Liver (tissue), 9 donors: ENCODE data around the gene BTG4. TPM values are rescaled to one million over a fixed set of nuclear protein-coding genes. Genes with fewer than 3 reads are reported as not detected.

Experiments
- DNase-seq: peaks from one replicate; pipeline ENCODE4 v3.0.0-alpha.2; 2017; ENCODE audit warnings: low spot score
- H3K27ac ChIP-seq, 2 donors: one replicate each; pipeline ENCODE4 v1.7.0; 2013; ENCODE audit warnings: inconsistent platforms in 2 of 2, low read length in 2 of 2, control low read depth in 1 of 2, low read depth in 1 of 2, mild to moderate bottlenecking in 1 of 2
- H3K27me3 ChIP-seq, 4 donors: one replicate each; pipeline versions ENCODE4 v1.6.1 to v1.7.0; 2013; ENCODE audit warnings: low read length in 3 of 4, inconsistent platforms in 1 of 4, mild to moderate bottlenecking in 1 of 4, moderate library complexity in 1 of 4; ENCODE audit not compliant: control insufficient read depth in 4 of 4, insufficient read depth in 4 of 4
- H3K36me3 ChIP-seq, 4 donors: one replicate each; pipeline versions ENCODE4 v1.6.1 to v1.7.0; 2013; ENCODE audit warnings: low read length in 3 of 4, mild to moderate bottlenecking in 3 of 4, low read depth in 1 of 4, moderate library complexity in 1 of 4; ENCODE audit not compliant: control insufficient read depth in 4 of 4, insufficient read depth in 3 of 4
- H3K4me1 ChIP-seq, 4 donors: one replicate each; pipeline versions ENCODE4 v1.6.1 to v1.7.0; 2013; ENCODE audit warnings: low read length in 3 of 4, mild to moderate bottlenecking in 3 of 4, moderate library complexity in 1 of 4; ENCODE audit not compliant: control insufficient read depth in 4 of 4, insufficient read depth in 4 of 4
- H3K4me3 ChIP-seq, 3 donors: one replicate each; pipeline versions ENCODE4 v1.6.1 to v1.7.0; 2013; ENCODE audit warnings: low read length in 3 of 3, control low read depth in 1 of 3, low read depth in 1 of 3, mild to moderate bottlenecking in 1 of 3
- H3K9ac ChIP-seq, 2 donors: one replicate each; pipeline ENCODE4 v1.7.0; 2013; ENCODE audit warnings: low read length in 2 of 2, mild to moderate bottlenecking in 2 of 2, moderate library complexity in 2 of 2, control low read depth in 1 of 2, low read depth in 1 of 2
- H3K9me3 ChIP-seq, 4 donors: one replicate each; pipeline versions ENCODE4 v1.6.1 to v1.7.0; 2013; ENCODE audit warnings: low read length in 3 of 4; ENCODE audit not compliant: control insufficient read depth in 4 of 4
- EGR1 ChIP-seq, 2 donors: IDR thresholded peaks; 2 replicates each; pipeline ENCODE4 v1.6.1; 2016 to 2018; ENCODE audit warnings: antibody characterized with exemption in 2 of 2, low read depth in 2 of 2
- FOXA1 ChIP-seq: IDR thresholded peaks from 2 replicates; pipeline ENCODE4 v1.6.1; 2016; ENCODE audit warnings: antibody characterized with exemption
- FOXA2 ChIP-seq: IDR thresholded peaks from 2 replicates; pipeline ENCODE4 v1.6.1; 2016; ENCODE audit warnings: antibody characterized with exemption
- GABPA ChIP-seq, 2 donors: IDR thresholded peaks in 1 of 2; conservative IDR thresholded peaks in 1 of 2; 2 replicates each; pipeline ENCODE4 v1.6.1; 2016; ENCODE audit warnings: antibody characterized with exemption in 2 of 2, mild to moderate bottlenecking in 1 of 2, moderate library complexity in 1 of 2
- HNF4A ChIP-seq, 2 donors: conservative IDR thresholded peaks; 2 replicates each; pipeline ENCODE4 v1.6.1; 2016; ENCODE audit warnings: antibody characterized with exemption in 2 of 2, mild to moderate bottlenecking in 2 of 2
- HNF4G ChIP-seq: IDR thresholded peaks from 2 replicates; pipeline ENCODE4 v1.6.1; 2016; ENCODE audit warnings: antibody characterized with exemption
- JUND ChIP-seq, 2 donors: IDR thresholded peaks; 2 replicates each; pipeline ENCODE4 v1.6.1; 2016; ENCODE audit warnings: antibody characterized with exemption in 2 of 2
- NR2F2 ChIP-seq: IDR thresholded peaks from 2 replicates; pipeline ENCODE4 v1.6.1; 2016; ENCODE audit warnings: antibody characterized with exemption
- RAD21 ChIP-seq, 2 donors: IDR thresholded peaks; 2 replicates each; pipeline ENCODE4 v1.6.1; 2016; ENCODE audit warnings: antibody characterized with exemption in 2 of 2, mild to moderate bottlenecking in 2 of 2
- RXRA ChIP-seq, 2 donors: IDR thresholded peaks; 2 replicates each; pipeline ENCODE4 v1.6.1; 2017 to 2018; ENCODE audit warnings: antibody characterized with exemption in 2 of 2, mild to moderate bottlenecking in 1 of 2
- SP1 ChIP-seq: IDR thresholded peaks from 2 replicates; pipeline ENCODE4 v1.6.1; 2018; ENCODE audit warnings: antibody characterized with exemption, mild to moderate bottlenecking
- TAF1 ChIP-seq: conservative IDR thresholded peaks from 2 replicates; pipeline ENCODE4 v1.6.1; 2016; ENCODE audit warnings: antibody characterized with exemption, mild to moderate bottlenecking
- YY1 ChIP-seq: IDR thresholded peaks from 2 replicates; pipeline ENCODE4 v1.6.1; 2016; ENCODE audit warnings: antibody characterized with exemption, mild to moderate bottlenecking
- WGBS: extraction: QIAGEN DNeasy Blood & Tissue Kit; methylation state at CpG from one replicate; pipeline ENCODE4 v1.1.7; 2013; 5-methylcytosine and 5-hydroxymethylcytosine counted together
- polyA plus RNA-seq, 2 donors: library from polyadenylated mRNA; stranded (reverse) in 1 of 2; unstranded in 1 of 2; fragments of 200-250 nt in 1 of 2; fragments of >200 nt in 1 of 2; fragmentation: Nextera tagmentation in 1 of 2; extraction: Ambion mirVana in 1 of 2; gene quantifications; one replicate each; pipeline versions ENCODE4 v1.2.1 to v1.2.3, GENCODE V29; 2013 to 2015
- total RNA-seq, 2 donors: library from RNA; depleted of rRNA; stranded (reverse); fragments of >200 nt; gene quantifications; one replicate each; pipeline ENCODE4 v1.2.3, GENCODE V29; 2014
- TF ChIP-seq, protein P1 (sequence below): IDR thresholded peaks from 2 replicates; pipeline ENCODE4 v1.6.1; 2016; ENCODE audit warnings: antibody characterized with exemption
- TF ChIP-seq, protein P2 (sequence below): fragments of 150-350 bp; IDR thresholded peaks from 2 replicates; pipeline ENCODE4 v1.5.1; 2017; ENCODE audit warnings: improper control_type of control experiment, low read depth, low read length; ENCODE audit not compliant: missing input control
- TF ChIP-seq, protein P3 (sequence below): IDR thresholded peaks from 2 replicates; pipeline ENCODE4 v1.6.1; 2016; ENCODE audit warnings: antibody characterized with exemption, mild to moderate bottlenecking
- TF ChIP-seq, protein P4 (sequence below): IDR thresholded peaks from 2 replicates; pipeline ENCODE4 v1.6.1; 2016; ENCODE audit warnings: antibody characterized with exemption
- TF ChIP-seq, protein P5 (sequence below): IDR thresholded peaks from 2 replicates; pipeline ENCODE4 v1.6.1; 2016; ENCODE audit warnings: antibody characterized with exemption
- donor health status: healthy.
- donor health status: healthy.
- donor health status: healthy.
- donor health status: healthy.
- donor health status: healthy.

Gene BTG4
- total and polyA plus RNA-seq, 4 donors: not detected

DNA sequence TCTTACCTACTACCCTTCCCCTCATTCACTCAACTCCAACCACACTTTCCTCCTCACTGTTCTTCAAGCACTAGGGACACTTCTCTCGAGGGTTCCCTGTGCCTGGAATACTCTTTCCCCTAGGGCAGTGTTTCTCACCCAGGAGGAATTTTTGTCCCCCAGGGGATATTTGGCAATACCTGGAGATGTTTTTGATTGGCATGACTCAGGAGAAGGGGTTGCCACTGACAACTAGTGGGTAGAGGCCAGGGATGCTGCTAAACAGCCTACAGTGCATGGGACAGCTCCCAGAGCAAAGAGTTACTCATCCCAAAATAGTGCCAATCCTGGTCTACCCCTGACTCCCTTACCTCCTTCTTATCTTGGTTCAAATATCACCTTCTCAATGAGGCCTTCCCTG is 40.0 kb downstream of the BTG4 start:
- H3K36me3 ChIP-seq: no peaks in the 10 kb centered on the region
- WGBS: 98% methylated on average over 1 of the region's 1 CpG
- TF ChIP-seq TAF1 (no peak), HNF4G (no peak), RAD21 (IDR thresholded peaks at IDR 0.05) (no peak), EGR1 (IDR thresholded peaks at IDR 0.05; ENCODE audit: low read depth in 2 of 2) (no peak), SP1 (no peak), HNF4A (conservative IDR thresholded peaks at IDR 0.05) (no peak), JUND (IDR thresholded peaks at IDR 0.05) (no peak), RXRA (IDR thresholded peaks at IDR 0.05) (no peak), FOXA1 (no peak), NR2F2 (no peak), GABPA (IDR thresholded peaks at IDR 0.05 in 1 of 2, conservative IDR thresholded peaks at IDR 0.05 in 1 of 2) (no peak), YY1 (no peak)
- TF ChIP-seq, protein P1, sequence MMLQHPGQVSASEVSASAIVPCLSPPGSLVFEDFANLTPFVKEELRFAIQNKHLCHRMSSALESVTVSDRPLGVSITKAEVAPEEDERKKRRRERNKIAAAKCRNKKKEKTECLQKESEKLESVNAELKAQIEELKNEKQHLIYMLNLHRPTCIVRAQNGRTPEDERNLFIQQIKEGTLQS: no peak
- TF ChIP-seq, protein P2, sequence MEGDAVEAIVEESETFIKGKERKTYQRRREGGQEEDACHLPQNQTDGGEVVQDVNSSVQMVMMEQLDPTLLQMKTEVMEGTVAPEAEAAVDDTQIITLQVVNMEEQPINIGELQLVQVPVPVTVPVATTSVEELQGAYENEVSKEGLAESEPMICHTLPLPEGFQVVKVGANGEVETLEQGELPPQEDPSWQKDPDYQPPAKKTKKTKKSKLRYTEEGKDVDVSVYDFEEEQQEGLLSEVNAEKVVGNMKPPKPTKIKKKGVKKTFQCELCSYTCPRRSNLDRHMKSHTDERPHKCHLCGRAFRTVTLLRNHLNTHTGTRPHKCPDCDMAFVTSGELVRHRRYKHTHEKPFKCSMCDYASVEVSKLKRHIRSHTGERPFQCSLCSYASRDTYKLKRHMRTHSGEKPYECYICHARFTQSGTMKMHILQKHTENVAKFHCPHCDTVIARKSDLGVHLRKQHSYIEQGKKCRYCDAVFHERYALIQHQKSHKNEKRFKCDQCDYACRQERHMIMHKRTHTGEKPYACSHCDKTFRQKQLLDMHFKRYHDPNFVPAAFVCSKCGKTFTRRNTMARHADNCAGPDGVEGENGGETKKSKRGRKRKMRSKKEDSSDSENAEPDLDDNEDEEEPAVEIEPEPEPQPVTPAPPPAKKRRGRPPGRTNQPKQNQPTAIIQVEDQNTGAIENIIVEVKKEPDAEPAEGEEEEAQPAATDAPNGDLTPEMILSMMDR: no peak
- TF ChIP-seq, protein P3, sequence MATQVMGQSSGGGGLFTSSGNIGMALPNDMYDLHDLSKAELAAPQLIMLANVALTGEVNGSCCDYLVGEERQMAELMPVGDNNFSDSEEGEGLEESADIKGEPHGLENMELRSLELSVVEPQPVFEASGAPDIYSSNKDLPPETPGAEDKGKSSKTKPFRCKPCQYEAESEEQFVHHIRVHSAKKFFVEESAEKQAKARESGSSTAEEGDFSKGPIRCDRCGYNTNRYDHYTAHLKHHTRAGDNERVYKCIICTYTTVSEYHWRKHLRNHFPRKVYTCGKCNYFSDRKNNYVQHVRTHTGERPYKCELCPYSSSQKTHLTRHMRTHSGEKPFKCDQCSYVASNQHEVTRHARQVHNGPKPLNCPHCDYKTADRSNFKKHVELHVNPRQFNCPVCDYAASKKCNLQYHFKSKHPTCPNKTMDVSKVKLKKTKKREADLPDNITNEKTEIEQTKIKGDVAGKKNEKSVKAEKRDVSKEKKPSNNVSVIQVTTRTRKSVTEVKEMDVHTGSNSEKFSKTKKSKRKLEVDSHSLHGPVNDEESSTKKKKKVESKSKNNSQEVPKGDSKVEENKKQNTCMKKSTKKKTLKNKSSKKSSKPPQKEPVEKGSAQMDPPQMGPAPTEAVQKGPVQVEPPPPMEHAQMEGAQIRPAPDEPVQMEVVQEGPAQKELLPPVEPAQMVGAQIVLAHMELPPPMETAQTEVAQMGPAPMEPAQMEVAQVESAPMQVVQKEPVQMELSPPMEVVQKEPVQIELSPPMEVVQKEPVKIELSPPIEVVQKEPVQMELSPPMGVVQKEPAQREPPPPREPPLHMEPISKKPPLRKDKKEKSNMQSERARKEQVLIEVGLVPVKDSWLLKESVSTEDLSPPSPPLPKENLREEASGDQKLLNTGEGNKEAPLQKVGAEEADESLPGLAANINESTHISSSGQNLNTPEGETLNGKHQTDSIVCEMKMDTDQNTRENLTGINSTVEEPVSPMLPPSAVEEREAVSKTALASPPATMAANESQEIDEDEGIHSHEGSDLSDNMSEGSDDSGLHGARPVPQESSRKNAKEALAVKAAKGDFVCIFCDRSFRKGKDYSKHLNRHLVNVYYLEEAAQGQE: no peak
- TF ChIP-seq, protein P4, sequence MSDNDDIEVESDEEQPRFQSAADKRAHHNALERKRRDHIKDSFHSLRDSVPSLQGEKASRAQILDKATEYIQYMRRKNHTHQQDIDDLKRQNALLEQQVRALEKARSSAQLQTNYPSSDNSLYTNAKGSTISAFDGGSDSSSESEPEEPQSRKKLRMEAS: no peak

DNA sequence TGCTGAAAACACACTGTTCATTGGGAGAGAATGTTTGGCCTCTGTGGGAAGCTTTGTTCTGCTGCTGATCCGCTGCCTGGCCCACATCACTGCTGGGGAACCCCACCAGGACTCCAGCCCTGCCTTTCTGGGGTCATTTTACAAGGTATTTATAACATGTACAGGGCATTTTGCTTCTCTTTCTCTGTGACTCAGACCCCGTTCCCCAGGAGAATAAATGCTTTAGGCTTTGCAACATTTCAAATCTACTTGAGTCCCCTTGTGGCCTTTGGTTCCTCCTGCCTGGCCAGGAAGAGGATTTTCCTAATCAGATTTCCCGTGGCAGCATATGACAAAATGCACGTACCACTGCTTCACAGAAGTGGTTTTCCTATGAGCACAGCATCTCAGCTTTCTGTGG is 43.0 kb downstream of the BTG4 start:
- Histone ChIP-seq H3K36me3 (no peaks in the 10 kb centered on the region), H3K4me3 (no peak overlapping the region), H3K4me1 (no peaks in the 10 kb centered on the region), H3K27me3 (peaks cover 0 to 2% (median 0%) of the 10 kb centered on the region in 4 donors), H3K9me3 (no peaks in the 10 kb centered on the region), H3K27ac (no peak overlapping the region), H3K9ac (no peak overlapping the region)
- no peak for DNase-seq
- WGBS: 64% methylated on average over 4 of the region's 4 CpGs
- TF ChIP-seq FOXA2 (no peak), HNF4A (conservative IDR thresholded peaks at IDR 0.05) (no peak), RAD21 (IDR thresholded peaks at IDR 0.05) (no peak), JUND (IDR thresholded peaks at IDR 0.05) (no peak), HNF4G (no peak), RXRA (IDR thresholded peaks at IDR 0.05) (no peak), FOXA1 (no peak), EGR1 (IDR thresholded peaks at IDR 0.05; ENCODE audit: low read depth in 2 of 2) (no peak), SP1 (no peak), TAF1 (no peak), NR2F2 (no peak), GABPA (IDR thresholded peaks at IDR 0.05 in 1 of 2, conservative IDR thresholded peaks at IDR 0.05 in 1 of 2) (no peak), YY1 (no peak)
- TF ChIP-seq, protein P4: no peak
- TF ChIP-seq, protein P3: no peak
- TF ChIP-seq, protein P1: no peak
- TF ChIP-seq, protein P5, sequence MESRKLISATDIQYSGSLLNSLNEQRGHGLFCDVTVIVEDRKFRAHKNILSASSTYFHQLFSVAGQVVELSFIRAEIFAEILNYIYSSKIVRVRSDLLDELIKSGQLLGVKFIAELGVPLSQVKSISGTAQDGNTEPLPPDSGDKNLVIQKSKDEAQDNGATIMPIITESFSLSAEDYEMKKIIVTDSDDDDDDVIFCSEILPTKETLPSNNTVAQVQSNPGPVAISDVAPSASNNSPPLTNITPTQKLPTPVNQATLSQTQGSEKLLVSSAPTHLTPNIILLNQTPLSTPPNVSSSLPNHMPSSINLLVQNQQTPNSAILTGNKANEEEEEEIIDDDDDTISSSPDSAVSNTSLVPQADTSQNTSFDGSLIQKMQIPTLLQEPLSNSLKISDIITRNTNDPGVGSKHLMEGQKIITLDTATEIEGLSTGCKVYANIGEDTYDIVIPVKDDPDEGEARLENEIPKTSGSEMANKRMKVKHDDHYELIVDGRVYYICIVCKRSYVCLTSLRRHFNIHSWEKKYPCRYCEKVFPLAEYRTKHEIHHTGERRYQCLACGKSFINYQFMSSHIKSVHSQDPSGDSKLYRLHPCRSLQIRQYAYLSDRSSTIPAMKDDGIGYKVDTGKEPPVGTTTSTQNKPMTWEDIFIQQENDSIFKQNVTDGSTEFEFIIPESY: no peak

More for the DNA sequence above, 40.0 kb downstream of the BTG4 start:
- Histone ChIP-seq H3K4me3 (no peak overlapping the region), H3K27me3 (no peaks in the 10 kb centered on the region), H3K9me3 (no peaks in the 10 kb centered on the region), H3K9ac (no peak overlapping the region), H3K4me1 (no peaks in the 10 kb centered on the region), H3K27ac (no peak overlapping the region)
- no peak for DNase-seq
